Anterior cingulate cortex (tissue), 58 donors: ENCODE results near the gene FSIP1.
"Not testable (repeated sequence)": the region's sequence is repeated elsewhere in the genome, so short reads cannot be mapped to it uniquely, and the experiment has no call there.

Experiments
- DNase-seq, 58 donors: peaks; one replicate each; lab custom pipeline; 2025; lab: John Stamatoyannopoulos, UW

The FSIP1 gene

DNA sequence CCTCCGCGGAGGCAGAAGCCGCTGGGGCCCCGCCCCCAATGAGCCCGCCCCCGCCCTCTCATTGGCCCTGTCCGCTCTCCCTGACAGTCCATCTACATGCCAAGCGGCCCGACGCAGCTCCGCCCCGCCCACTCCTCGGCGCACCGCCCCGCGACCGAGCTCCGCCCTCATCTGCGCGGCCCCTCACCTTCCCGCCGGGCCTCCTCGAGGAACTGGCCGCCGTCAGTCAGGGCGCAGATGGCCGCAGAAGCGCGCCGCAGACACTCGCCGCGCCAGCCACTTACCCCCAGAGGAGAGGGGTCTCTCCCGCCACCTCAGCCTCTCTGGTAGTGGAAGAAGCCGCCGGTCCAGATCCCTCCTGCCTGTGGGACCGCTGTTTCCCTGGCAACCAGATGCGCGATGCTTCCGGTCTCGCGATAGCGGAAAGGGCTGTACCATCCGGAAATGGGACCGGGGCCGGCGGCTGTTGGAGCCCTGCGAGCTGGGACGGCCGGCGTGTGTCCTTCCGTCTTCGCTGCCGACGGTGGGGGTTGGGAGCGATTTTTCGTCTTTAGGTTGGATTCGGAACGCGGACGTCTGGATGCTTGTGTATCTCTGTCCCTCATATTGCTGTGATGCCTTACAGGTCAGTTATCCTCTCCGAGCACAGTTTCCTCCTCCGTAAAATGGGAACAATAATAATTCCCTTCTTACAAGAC lies at the start of gene FSIP1:
Gene FSIP1 (minus strand): TSS at position 401 of the 698 bp plus-strand sequence. CDS start 6,317 bp downstream, outside the sequence.
- DNase-seq: peak; percentile 71 to 99 (median 95)

DNA sequence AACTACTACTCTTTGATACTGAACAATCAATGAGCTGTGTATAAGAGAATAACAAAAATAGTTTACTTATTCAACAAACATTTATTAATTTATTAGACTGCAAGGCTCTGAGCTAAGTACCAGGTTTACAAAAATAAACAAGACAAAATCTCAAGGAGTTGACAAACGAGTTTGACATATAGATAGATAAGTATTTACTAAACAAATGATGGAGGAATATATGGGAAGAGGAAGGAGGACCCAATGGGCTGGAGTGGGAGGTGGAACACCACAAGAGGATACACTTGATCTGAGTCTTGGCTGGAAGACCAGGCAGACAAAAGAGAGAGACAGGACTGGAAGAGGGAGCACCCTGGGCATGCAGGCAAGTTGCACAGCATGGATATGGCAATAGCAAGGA lies 47.5 kb upstream of the FSIP1 start:
- no peak for DNase-seq

DNA sequence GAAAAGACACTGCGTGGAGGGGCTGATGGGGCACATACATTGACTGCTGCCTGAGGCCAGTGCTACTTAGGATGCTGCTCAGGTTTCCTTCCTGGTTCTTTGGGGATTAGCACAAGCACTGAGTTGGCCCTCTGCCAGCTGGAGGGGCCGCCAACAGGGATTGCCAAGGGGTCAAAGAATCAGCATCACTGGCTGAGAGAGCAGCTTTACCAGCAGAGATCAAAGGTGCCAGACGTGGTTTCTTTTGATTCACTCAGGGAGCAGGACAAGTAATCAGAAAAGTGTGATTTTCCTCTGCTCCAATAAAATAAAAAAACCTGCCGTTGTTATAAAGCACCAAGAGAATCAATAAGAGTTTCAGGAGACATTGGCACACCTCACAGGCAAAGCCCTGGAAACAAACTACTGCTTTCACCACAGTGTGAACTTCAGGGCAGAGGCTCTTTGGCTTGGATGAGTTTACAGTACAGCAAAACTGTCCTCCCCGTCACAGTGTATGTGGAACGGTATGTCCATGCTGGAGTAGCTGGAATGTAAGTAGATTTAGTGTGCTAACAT lies 45.8 kb upstream of the FSIP1 start:
- DNase-seq: peak in 40 of 58 donors; percentile 1 to 60 (median 6)

DNA sequence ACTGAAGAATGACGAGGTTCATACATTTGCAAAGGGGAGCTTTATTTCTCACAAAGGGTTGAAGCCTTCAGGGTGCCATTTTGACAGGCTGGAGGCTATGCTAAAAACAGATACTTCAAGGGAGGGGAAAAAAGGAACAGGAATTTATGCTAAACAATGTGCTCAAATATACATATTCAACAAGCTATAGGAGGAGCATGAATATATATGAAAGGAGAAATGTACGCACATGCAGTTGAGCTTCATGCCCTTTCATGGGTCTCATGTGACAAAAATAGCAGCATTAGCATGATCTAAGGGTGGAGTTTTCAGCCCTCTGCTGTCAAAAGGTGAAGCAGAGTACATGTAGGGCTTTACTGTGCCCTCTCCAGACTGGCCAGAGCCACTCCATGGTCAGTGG lies 44.3 kb upstream of the FSIP1 start:
- no peak for DNase-seq

DNA sequence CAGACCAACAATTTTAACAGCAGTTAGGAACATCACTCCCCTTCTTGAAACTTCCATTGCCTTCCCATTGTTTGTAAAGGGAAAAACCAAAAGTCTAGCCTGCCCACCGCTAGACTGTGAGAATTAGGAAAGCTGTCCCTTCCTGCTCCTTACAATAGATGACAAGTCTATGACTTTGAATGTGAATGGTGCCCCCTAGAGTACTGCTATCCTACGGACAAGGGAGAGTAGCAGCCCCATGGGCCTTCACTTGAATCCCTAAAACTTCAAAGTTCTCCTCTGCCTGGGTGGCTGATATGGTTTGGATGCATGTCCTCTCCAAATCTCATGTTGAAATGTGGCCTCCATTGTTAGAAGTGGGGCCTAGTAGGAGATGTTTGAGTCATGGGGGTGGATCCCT lies 41.0 kb upstream of the FSIP1 start:
- DNase-seq: no peak

DNA sequence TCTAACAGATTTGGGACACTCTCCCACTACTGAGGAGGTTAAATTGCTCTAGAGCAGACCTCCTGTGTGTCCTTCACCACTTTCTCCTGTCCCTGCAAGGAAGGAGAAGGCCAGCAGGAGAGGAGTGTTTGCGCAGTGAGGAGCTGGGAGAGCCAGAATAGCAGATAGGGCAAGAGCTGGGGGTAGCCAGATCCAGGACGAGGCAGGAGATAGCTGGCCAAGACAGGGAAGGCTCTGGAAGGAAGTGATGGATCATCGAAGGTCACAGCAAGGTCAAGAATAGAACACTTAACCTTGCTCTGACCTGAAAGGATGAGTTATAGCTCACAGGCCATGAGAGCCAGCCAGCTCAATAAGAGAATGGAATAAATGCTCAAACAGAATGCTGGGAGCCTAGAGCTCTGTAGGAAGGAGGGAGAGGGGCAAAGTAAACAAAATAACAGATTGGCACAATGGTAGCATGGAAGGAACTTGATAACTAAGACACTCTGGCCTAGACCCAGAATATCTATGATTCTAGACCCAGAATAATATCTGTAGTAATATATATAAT lies 37.5 kb upstream of the FSIP1 start:
- no peak for DNase-seq

DNA sequence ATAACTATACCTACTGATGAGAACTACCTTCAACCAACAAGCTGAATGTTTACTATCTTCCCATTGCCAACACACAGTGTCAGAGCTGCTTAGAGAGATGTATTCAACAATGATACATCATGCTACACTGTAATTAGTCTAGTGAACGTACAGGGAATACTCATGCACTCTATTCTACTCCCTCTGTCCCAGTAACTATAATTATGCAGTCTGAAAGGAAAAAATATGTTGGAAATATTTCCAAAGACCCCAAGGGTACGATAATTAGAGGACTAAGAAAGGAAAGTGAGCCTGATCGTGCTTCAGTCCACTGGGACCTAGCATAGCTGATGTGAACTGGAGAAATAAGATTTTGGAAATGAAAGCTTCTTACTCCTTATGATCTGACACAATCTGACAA lies 36.9 kb upstream of the FSIP1 start:
- DNase-seq: no peak

DNA sequence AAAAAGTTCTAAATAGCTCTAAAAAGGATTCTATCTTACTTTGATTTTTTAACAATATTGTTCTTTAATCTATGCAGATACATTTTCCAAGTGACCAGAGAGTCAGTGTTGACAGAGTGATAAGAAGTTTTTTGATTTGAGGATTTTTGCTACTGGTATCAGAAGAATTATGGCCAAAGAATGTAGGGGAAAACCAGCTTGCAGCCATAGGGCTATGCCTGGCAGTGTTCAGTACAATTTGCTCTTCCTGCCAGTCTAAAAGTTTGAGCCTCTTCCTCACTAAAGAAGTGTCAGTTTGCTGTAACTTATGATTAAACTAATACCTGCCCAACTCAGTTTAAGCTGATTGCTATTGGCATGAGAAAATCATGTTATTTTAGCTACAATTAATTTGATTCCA lies 35.3 kb upstream of the FSIP1 start:
- DNase-seq: no peak

DNA sequence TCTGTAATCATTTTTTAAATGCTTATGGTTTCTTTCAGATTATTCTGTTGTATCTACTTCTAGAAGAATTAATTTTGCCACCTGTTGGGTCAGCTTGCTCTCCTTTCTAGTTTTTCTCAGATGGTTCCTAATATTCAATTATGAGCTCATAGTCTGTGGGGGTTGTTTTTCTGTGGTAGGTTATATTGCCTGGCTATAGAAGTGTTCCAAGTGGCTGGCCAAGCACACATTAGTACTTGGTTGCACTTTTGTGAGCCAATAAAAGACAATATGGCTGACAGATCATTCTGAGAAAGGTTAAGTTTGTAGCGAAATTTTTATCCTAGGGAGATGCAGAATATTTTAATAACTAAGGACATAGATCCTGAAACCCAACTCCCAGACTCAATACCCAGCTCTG lies 31.8 kb upstream of the FSIP1 start:
- DNase-seq: no peak

DNA sequence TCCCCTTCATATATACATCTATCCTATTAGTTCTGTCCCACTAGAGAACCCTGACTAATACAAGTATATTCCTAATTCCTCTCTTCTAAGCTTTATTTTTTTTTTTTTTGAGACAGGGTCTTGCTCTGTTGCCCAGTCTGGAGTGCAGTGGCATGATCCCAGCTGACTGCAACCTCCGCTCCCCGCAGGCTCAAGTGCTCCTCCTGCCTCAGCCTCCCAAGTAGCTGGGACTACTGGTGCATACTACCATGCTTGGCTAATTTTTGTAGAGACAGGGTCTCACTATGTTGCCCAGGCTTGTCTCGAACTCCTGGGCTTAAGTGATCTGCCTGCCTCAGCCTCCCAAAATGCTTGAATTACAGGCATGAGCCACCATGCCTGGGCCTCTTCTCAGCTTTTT lies 30.0 kb upstream of the FSIP1 start:
- DNase-seq: not testable (repeated sequence)

DNA sequence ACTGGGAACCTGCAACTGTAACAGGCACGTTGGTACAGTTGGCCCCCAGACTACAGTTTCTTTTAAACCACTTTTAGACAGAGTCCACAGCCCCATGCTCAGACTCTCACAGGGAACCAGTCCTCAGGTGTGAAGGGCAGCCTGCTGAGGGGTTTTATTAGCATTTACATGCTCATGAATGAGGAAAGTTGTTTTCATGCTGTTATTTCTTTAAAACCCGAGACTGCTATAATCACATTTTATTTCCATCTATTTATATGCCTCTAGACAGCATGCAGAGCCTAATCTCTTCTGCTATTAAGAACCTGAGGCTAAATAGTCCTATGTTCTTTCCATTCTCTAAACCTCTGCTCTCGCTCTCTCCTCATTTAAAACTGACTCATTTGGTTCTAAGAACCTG lies 26.3 kb upstream of the FSIP1 start:
- no peak for DNase-seq

DNA sequence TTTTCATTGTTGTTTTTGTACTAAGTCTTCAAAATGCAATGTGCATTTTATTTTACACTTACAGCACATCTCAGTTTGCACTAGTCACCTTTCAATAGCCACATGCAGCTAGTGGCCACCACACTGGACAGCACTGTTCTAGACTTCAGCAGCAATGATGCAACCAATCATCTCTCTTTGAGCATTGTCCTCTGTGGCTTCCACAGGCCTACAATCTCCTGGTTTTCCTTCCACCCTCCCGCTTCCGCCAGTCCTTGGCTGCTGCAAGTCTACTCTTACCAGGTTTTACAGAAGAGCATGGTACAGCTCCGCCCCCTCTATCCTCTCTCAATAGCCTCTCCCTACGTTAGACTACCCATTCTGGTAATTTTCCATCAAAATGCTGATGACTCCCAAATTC lies 25.1 kb upstream of the FSIP1 start:
- DNase-seq: no peak

DNA sequence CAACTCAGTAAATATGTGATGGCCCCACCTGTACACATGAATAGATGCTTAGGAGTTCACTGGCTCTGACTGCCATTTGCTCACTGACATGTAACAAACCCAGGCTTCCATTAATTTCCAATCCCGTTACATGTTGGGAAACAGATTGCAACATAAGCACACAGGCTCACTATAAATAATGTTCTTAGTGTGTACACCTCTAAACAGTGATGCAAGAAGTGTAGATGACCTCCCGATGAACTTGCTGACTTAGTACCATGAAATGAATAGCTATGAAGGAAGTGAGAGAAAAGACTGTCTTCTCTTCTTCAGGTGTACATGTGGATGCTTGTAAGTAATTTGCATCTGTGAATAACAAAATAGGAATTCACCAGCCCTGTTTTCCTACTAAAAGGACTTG lies 21.4 kb upstream of the FSIP1 start:
- DNase-seq: no peak

DNA sequence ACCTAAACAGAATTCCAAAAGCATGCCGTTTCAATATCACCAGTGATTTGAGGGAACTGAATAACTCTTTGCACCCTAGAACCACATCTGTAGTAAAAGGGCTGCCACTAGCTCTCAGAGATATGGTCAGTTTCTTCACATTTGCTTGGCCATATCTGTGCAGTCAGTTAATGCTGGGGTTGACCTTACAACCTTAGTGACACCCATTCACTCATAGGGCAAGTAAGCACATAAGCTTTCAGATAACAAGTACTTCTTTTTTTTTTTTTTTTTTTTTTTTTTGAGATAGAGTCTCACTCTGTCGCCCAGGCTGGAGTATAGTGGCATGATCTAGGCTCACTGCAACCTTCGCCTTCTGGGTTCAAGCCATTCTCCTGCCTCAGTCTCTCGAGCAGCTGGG lies 20.4 kb upstream of the FSIP1 start:
- no peak for DNase-seq

DNA sequence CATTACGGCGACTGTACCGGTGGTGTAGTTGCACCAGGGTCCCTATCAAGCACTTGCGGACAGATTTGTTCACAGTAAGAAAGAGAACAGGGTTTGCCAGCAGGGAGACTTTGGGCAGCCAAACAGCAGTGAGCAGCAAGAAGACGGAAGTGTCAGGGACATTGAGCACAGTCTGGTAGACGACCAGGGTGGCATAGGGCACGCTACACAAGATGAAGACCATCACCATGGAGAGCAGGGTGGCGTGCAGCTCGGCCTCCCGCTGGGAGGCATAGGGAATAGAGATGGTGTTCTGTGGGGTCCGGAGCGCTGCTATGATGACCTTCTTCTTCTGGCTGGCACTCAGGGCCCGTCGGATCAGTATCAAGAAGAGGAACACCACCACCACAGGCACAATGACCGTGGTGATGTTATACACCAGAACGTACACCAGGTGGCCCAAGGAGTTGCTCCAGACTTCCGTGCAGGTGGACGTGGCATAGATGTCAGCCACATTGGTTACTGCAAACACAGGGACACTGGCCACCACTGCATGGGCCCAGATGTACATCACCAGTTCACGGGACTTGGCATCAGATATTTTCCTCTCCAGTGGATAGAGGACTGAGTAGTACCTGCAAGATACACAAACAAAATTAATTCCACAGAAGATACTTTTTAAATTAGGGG lies 19.1 kb upstream of the FSIP1 start:
- peak in 3 of 58 donors; percentile 6 to 21 (median 12) for DNase-seq

DNA sequence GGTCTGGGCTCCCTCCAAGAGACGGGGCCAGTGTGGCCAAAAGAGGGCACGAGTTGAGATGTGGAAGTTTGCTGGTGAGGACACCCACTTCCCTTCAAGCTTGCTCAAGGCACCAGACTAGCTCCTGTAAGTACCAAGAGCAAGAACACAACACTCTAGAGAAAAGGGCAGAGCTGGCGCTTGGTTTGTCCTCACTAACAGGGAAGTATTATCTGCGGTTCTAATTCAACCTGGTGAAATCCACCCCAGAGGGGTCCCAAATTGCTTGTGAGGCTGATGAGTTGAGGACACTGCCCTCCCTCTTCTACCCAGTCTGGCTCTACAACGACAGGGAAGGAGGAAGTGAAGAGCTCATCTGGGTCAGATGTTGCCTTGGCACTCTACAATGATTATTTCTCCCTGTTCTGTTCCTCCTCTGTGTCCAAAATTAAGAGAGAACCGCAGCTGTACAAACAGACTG lies 16.9 kb upstream of the FSIP1 start:
- DNase-seq: no peak

DNA sequence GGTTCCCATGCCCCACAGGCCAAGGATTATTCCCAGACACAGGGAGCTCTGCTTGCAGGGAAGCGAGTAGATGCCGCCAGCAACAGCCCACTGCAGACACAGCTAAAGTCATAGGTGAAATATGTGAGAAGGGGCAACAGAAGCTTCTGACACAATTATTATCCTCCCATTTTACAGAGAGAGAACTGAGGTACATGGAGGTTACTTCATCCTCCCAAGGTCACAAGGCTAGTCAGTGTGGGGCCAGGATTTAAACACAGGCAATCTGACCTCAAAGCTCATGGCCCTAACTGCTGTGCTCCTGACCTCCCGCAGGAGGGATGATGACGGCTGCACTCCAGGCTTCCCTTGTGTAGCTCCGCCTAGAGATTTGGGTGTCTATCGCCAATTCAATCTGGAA lies 15.7 kb upstream of the FSIP1 start:
- DNase-seq: no peak

DNA sequence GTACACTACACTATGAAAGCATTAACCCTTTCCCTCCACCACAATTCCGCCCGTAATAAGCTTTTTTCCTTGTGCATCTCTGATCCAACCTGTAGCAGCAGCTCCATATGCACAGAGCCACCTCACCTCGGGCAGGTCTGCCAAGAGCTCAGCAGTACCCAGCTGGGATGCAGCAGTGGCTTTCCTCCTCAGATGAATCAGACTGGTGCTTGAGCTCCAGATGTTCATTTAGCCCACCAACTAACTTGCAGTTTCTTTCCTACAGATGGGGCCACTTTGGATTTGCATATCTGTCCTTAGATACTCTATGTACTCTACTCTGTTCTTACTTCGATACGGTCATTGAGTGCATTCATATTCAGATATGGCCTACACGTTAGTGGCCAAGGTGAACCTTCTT lies 14.8 kb upstream of the FSIP1 start:
- DNase-seq: no peak

DNA sequence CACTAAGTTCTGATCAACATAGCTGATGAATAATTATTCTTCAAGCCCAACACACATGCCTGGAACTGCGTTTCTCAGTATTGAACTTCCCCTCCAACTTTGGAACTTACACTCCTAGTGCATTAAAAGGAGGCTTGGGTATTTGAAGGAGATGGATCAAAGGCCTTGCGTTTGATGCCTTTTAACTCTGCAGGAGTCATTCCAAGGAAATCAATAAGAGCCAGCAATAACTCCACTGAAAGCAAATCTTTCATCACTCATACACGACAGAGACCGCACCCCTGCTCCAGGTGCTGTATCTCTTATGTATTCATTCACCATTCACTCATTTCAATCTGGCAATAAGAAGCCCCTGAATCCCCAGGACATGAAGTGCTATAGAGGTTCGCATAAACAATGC lies 14.0 kb upstream of the FSIP1 start:
- DNase-seq: no peak

DNA sequence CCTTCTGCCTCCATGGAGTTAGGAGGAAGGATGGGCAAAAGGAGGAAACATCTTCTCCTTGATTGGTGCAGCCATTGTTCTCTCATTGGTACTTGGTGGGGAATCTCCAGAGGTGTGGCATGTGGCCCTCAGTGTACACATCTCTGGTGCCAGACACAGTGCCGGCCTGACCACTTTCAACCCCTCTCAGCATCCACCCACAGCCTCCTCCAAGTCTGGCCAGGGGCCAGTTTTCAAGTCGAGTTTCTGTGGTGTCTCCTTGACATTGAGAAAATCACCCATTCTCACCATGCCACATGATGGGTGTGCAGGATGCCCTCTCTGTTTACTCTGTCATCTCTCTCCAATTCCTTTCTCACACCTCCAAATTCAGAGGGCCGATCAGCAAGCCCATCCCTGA lies 12.8 kb upstream of the FSIP1 start:
- DNase-seq: no peak

DNA sequence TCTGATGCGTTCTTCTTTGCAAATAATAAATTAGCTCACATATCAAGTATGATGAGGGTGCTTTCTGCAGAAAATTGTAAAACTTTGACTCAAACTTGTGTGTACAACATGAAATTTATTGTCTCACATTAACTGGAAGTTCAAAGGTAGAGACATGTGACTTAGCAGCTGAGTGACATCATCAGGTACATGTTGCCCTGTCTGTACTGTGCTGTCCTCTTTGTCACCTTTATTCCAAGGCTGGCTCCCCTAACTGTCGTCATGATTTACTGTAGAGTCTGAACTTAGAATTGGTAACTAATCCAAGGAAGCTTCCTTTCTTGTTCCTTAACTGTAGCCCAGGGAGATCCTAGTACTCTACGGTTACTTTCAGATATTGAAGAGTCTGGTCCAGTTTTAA lies 12.3 kb upstream of the FSIP1 start:
- DNase-seq: no peak

DNA sequence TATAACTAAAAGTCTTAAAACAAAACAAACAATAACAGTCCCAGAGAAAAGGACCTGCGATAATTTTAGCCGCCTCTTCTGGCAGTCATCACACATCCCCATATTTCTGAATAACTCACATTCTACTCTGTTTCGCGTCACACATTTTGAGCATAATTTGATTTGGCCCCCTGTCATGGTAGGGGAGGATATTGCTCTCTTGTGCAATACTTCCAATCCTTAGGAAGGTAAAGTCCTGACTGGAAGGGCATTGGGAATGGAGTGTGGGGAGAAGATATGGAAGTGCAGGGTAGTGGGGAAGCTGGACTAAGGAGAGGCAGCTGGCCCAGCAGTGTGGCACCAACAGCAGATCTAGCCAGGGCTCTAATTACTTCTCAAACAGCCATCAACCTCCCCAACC lies 11.3 kb upstream of the FSIP1 start:
- no peak for DNase-seq
